ENCODE results near the gene BATF. TPM values are rescaled to one million over a fixed set of nuclear protein-coding genes. Genes with fewer than 3 reads are reported as not detected.

Gene BATF
- total RNA-seq, 1 experiment from 2014 or later, result 3.6 TPM

DNA sequence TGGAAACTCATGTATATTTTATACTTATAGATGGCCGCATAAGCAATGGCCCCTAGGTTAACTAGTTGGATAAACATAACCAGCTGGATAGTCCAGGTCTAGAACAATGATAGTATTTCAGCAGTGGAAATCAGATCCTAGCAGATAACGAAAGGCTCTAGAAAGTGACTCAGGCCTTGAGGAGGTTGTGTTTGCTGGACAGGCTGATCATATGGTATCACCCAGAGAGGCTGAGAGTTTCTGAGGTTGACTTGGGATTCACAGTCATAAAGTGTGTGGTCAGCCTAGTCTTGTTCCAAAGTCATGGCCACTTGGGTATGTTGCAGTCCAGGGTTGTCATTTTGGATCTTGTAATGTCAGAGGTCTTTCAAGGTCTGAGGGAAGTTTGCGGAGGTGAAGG lies 73.0 kb downstream of the BATF start:
- DNase-seq (ENCODE audit: low read depth), result no peak

Other genes with a start within 250 kb of the BATF start
- gene FOS, start 243.6 kb upstream of the BATF start, total RNA-seq (2014; rRNA removed; shearing (Covaris generic)), result 6.9 and 7.7 TPM in 2 replicates
- gene JDP2, start 94.4 kb upstream of the BATF start, total RNA-seq (2014; rRNA removed; shearing (Covaris generic)), result 3.7 and 4.3 TPM in 2 replicates
- 1.3 and 2.1 TPM in 2 replicates for gene FLVCR2, start 56.2 kb downstream of the BATF start, total RNA-seq (2014; rRNA removed; shearing (Covaris generic))
- 12.8 and 13.9 TPM in 2 replicates for gene ERG28, start 138.4 kb downstream of the BATF start, total RNA-seq (2014; rRNA removed; shearing (Covaris generic))
- gene TTLL5, start 138.8 kb downstream of the BATF start, total RNA-seq (2014; rRNA removed; shearing (Covaris generic)), result 16.2 and 20.2 TPM in 2 replicates

Measured in RPMI7951 (cell line).